Keratinocyte (primary cell): ENCODE data around the gene BRIP1. TPM values are rescaled to one million over a fixed set of nuclear protein-coding genes. Genes with fewer than 3 reads are reported as not detected.

Experiments used
- DNase-seq: peaks from one replicate; pipeline ENCODE4 v3.0.0-alpha.2; 2011; ENCODE audit warnings: low read depth, missing footprints, low spot score
- FAIRE-seq: peaks from 2 replicates; lab custom pipeline; 2011; peaks lifted over from hg19 to GRCh38; lab: Jason Lieb, UNC
- H2AFZ ChIP-seq: 2 replicates; pipeline ENCODE4 v1.6.0; 2012; ENCODE audit warnings: low read length, control low read depth, inconsistent platforms; ENCODE audit not compliant: control insufficient read depth
- H3K27ac ChIP-seq: 2 replicates; pipeline ENCODE4 v1.5.1; 2011; ENCODE audit warnings: low read length; ENCODE audit not compliant: control insufficient read depth, insufficient read depth
- H3K27me3 ChIP-seq: 3 replicates; pipeline ENCODE4 v1.6.0; 2011; ENCODE audit warnings: low read length; ENCODE audit not compliant: control insufficient read depth, insufficient read depth; ENCODE audit errors: extremely low read depth
- H3K36me3 ChIP-seq, 2 experiments: 2 replicates in 1 of 2; 3 replicates in 1 of 2; pipeline ENCODE4 v1.5.1; 2011; ENCODE audit warnings: low read length in 2 of 2, mild to moderate bottlenecking in 1 of 2; ENCODE audit not compliant: control insufficient read depth in 2 of 2, insufficient read depth in 2 of 2; ENCODE audit errors: extremely low read depth in 1 of 2
- H3K4me1 ChIP-seq: 3 replicates; pipeline ENCODE4 v1.5.1; 2011; ENCODE audit warnings: low read length; ENCODE audit not compliant: control insufficient read depth, insufficient read depth; ENCODE audit errors: extremely low read depth
- H3K4me2 ChIP-seq: 3 replicates; pipeline ENCODE4 v1.6.0; 2011; ENCODE audit warnings: low read depth, low read length; ENCODE audit not compliant: control insufficient read depth, insufficient read depth; ENCODE audit errors: extremely low read depth
- H3K4me3 ChIP-seq, 3 experiments: fragments of 200-600 bp in 1 of 3; sonication (generic) in 1 of 3; 2 replicates in 2 of 3; 3 replicates in 1 of 3; pipeline ENCODE4 v1.5.1; 2011 to 2016; ENCODE audit warnings: low read length in 3 of 3, mild to moderate bottlenecking in 3 of 3, control low read depth in 2 of 3, inconsistent platforms in 1 of 3, low read depth in 1 of 3, mixed read lengths in 1 of 3, mixed run types in 1 of 3, moderate library complexity in 1 of 3; ENCODE audit not compliant: control insufficient read depth in 2 of 3, insufficient read depth in 2 of 3; ENCODE audit errors: extremely low read depth in 1 of 3
- H3K79me2 ChIP-seq: 2 replicates; pipeline ENCODE4 v1.6.0; 2012; ENCODE audit warnings: low read length; ENCODE audit not compliant: control insufficient read depth, insufficient read depth
- H3K9ac ChIP-seq: 3 replicates; pipeline ENCODE4 v1.6.0; 2011; ENCODE audit warnings: low read length; ENCODE audit not compliant: control insufficient read depth, insufficient read depth; ENCODE audit errors: extremely low read depth
- H3K9me1 ChIP-seq: 3 replicates; pipeline ENCODE4 v1.6.0; 2011; ENCODE audit warnings: low read length; ENCODE audit not compliant: control insufficient read depth, insufficient read depth; ENCODE audit errors: extremely low read depth
- H3K9me3 ChIP-seq: 2 replicates; pipeline ENCODE4 v1.5.1; 2012; ENCODE audit warnings: low read depth, low read length; ENCODE audit not compliant: control insufficient read depth
- H4K20me1 ChIP-seq: 3 replicates; pipeline ENCODE4 v1.6.0; 2011; ENCODE audit warnings: low read length; ENCODE audit not compliant: control insufficient read depth, insufficient read depth; ENCODE audit errors: extremely low read depth
- CTCF ChIP-seq, 3 experiments: IDR thresholded peaks in 1 of 3; conservative IDR thresholded peaks in 1 of 3; optimal IDR thresholded peaks in 1 of 3; 2 replicates in 2 of 3; 3 replicates in 1 of 3; pipeline versions ENCODE3 to v1.5.1; 2011; ENCODE audit warnings: low read length in 3 of 3, mild to moderate bottlenecking in 3 of 3, moderate library complexity in 2 of 3, control low read depth in 1 of 3, inconsistent platforms in 1 of 3; ENCODE audit not compliant: insufficient read depth in 2 of 3; ENCODE audit errors: extremely low read depth in 1 of 3
- EZH2 ChIP-seq: IDR thresholded peaks from one replicate; pipeline ENCODE4 v1.6.1; 2012; ENCODE audit warnings: inconsistent platforms, mild to moderate bottlenecking, low read length, moderate library complexity
- dilution Hi-C: fragments of 300-500 bp; cut with MboI; formaldehyde crosslinking; loops from one replicate; pipeline ENCODE4 v1.7.0; 2020; ENCODE audit warnings: low sequenced_read_pairs; ENCODE audit not compliant: extremely low pct_ligation_motif_present
- polyA plus RNA-seq, 5 experiments: library from polyadenylated mRNA; depleted of rRNA in 3 of 5; stranded (reverse) in 3 of 5; stranded (forward) in 1 of 5; unstranded in 1 of 5; fragments of >200 nt; gene quantifications; 1 replicate in 1 of 5; 2 replicates in 3 of 5; 3 replicates in 1 of 5; pipeline versions ENCODE4 v1.2.1 to v1.2.3, GENCODE V29; 2011 to 2012; ENCODE audit warnings: missing spikeins in 2 of 5, low read depth in 1 of 5, low replicate concordance in 1 of 5

BRIP1 gene
- polyA plus RNA-seq, 1 donor (not counting 4 experiments of a cell fraction or from before 2014, with no cell fraction given), result 4.0 TPM

- Histone ChIP-seq H4K20me1 (no peaks in the 10 kb centered on the region), H3K4me3 (no peak overlapping the region), H3K79me2 (no peaks in the 10 kb centered on the region), H3K4me2 (no peak overlapping the region), H3K9me1 (no peaks in the 10 kb centered on the region), H3K9me3 (no peaks in the 10 kb centered on the region), H3K27ac (no peak overlapping the region), H2AFZ (no peak overlapping the region), H3K27me3 (no peaks in the 10 kb centered on the region), H3K9ac (no peak overlapping the region), H3K4me1 (no peaks in the 10 kb centered on the region), H3K36me3 (no peaks in the 10 kb centered on the region)
- FAIRE-seq (no peak), DNase-seq (no peak)
- dilution Hi-C loops, result no loop called here
- TF ChIP-seq CTCF (optimal IDR thresholded peaks at IDR 0.05 in 1 of 3, IDR thresholded peaks at IDR 0.05 in 1 of 3, conservative IDR thresholded peaks at IDR 0.05 in 1 of 3; ENCODE audit: extremely low read depth in 1 of 3, insufficient read depth in 2 of 3, low read length in 3 of 3), result no peak
- TF ChIP-seq EZH2, result no peak
Measured at GRCh38 chr17:61641715-61642114, 221.6 kb downstream of the BRIP1 start.

GRCh38 chr17:61641084-61641483, 222.2 kb downstream of the BRIP1 start:
- dilution Hi-C loops, result no loop called here
- Histone ChIP-seq H3K27me3 (no peaks in the 10 kb centered on the region), H3K27ac (no peak overlapping the region), H2AFZ (no peak overlapping the region), H3K9ac (no peak overlapping the region), H3K4me2 (no peak overlapping the region), H3K9me1 (no peaks in the 10 kb centered on the region), H3K79me2 (no peaks in the 10 kb centered on the region), H3K4me3 (no peak overlapping the region), H3K9me3 (no peaks in the 10 kb centered on the region), H3K36me3 (no peaks in the 10 kb centered on the region), H4K20me1 (no peaks in the 10 kb centered on the region), H3K4me1 (no peaks in the 10 kb centered on the region)
- TF ChIP-seq CTCF (optimal IDR thresholded peaks at IDR 0.05 in 1 of 3, IDR thresholded peaks at IDR 0.05 in 1 of 3, conservative IDR thresholded peaks at IDR 0.05 in 1 of 3; ENCODE audit: extremely low read depth in 1 of 3, insufficient read depth in 2 of 3, low read length in 3 of 3) (no peak), EZH2 (no peak)
- FAIRE-seq, result no peak
- no peak for DNase-seq
